ENCODE measurements around the gene UPK3A. TPM values are rescaled to one million over a fixed set of nuclear protein-coding genes. Genes with fewer than 3 reads are reported as not detected.
A peak's percentile ranks its signal among the peaks of the same experiment; 100 is the strongest.

Gene UPK3A
- total and polyA plus RNA-seq, 10 of the 15 experiments (the other 5 are each of a cell fraction or from before 2014, with no cell fraction given), result not detected

- TF ChIP-seq TAF1 (IDR thresholded peaks at IDR 0.05; ENCODE audit: borderline replicate concordance, low read depth, low read length) (no peak), NKRF (conservative IDR thresholded peaks at IDR 0.05) (0 out of 2 replicates have a peak, but pooled peaks have one; percentile 39), ZNF384 (IDR thresholded peaks at IDR 0.05; ENCODE audit: borderline replicate concordance, low read depth, low read length) (no peak), MYB (IDR thresholded peaks at IDR 0.05; ENCODE audit: borderline replicate concordance, low read depth, low read length) (no peak), CHD4 (IDR thresholded peaks at IDR 0.05) (no peak), EZH2 (IDR thresholded peaks at IDR 0.05; ENCODE audit: borderline replicate concordance, control insufficient read depth, low read depth, low read length) (no peak), ZBTB33 (IDR thresholded peaks at IDR 0.05) (no peak), BRCA1 (IDR thresholded peaks at IDR 0.05; ENCODE audit: low read depth, low read length) (no peak)
Measured at GRCh38 chr22:45318558-45319323, 34.0 kb downstream of the UPK3A start (continued).
